Stimulated activated CD4-positive, alpha-beta T cell treated with anti-CD3 and anti-CD28 coated beads, Interleukin-4, amount 100 ng/mL, for 4 hours (primary cell): ENCODE measurements around the gene DEUP1.
A peak's percentile ranks its signal among the peaks of the same experiment; 100 is the strongest.
"Not testable (repeated sequence)": the region's sequence is repeated elsewhere in the genome, so short reads cannot be mapped to it uniquely, and the experiment has no call there.

Experiments
- DNase-seq, 2 experiments: peaks; one replicate each; pipeline ENCODE4 v3.0.0-alpha.2; 2020

DEUP1 gene

GRCh38 chr11:93330446-93330984 is at the start of gene DEUP1:
TSS of gene DEUP1 (plus strand) at chr11:93330742. CDS start at chr11:93332260, 1,518 bp downstream.
- peak in 1 of 2 experiments; percentile 1 for DNase-seq

GRCh38 chr11:93285430-93285829 is 45.1 kb upstream of the DEUP1 start:
- DNase-seq = no peak

- DNase-seq = no peak
Measured at GRCh38 chr11:93287434-93287833, 43.1 kb upstream of the DEUP1 start.

- no peak for DNase-seq
Measured at GRCh38 chr11:93288079-93288478, 42.5 kb upstream of the DEUP1 start.

GRCh38 chr11:93288767-93289166 is 41.8 kb upstream of the DEUP1 start:
- no peak for DNase-seq

- no peak for DNase-seq
Measured at GRCh38 chr11:93289782-93290463, 40.6 kb upstream of the DEUP1 start.

- no peak for DNase-seq
Measured at GRCh38 chr11:93291110-93291509, 39.4 kb upstream of the DEUP1 start.

- no peak for DNase-seq
Measured at GRCh38 chr11:93291898-93292297, 38.6 kb upstream of the DEUP1 start.

- DNase-seq = no peak
Measured at GRCh38 chr11:93295921-93296575, 34.5 kb upstream of the DEUP1 start.

GRCh38 chr11:93303689-93304088 is 26.9 kb upstream of the DEUP1 start:
- DNase-seq = no peak

- not testable (repeated sequence) for DNase-seq
Measured at GRCh38 chr11:93314399-93314798, 16.1 kb upstream of the DEUP1 start.

- DNase-seq = no peak
Measured at GRCh38 chr11:93319224-93319839, 11.2 kb upstream of the DEUP1 start.

GRCh38 chr11:93320230-93320629 is 10.3 kb upstream of the DEUP1 start:
- no peak for DNase-seq

- DNase-seq = no peak
Measured at GRCh38 chr11:93322207-93322606, 8.3 kb upstream of the DEUP1 start.

- no peak for DNase-seq
Measured at GRCh38 chr11:93323747-93324146, 6.8 kb upstream of the DEUP1 start.

GRCh38 chr11:93324500-93324899 is 6.0 kb upstream of the DEUP1 start:
- DNase-seq = no peak

GRCh38 chr11:93326681-93327080 is 3.9 kb upstream of the DEUP1 start:
- DNase-seq = no peak

GRCh38 chr11:93329936-93330445 is 551 bp upstream of the DEUP1 start:
- no peak for DNase-seq

GRCh38 chr11:93340223-93340622 is 9.7 kb downstream of the DEUP1 start:
- DNase-seq = no peak

- DNase-seq = no peak
Measured at GRCh38 chr11:93344855-93345333, 14.4 kb downstream of the DEUP1 start.

- no peak for DNase-seq
Measured at GRCh38 chr11:93348930-93349329, 18.4 kb downstream of the DEUP1 start.

GRCh38 chr11:93350835-93351234 is 20.3 kb downstream of the DEUP1 start:
- no peak for DNase-seq

- no peak for DNase-seq
Measured at GRCh38 chr11:93359396-93359795, 28.9 kb downstream of the DEUP1 start.

GRCh38 chr11:93361435-93361834 is 30.9 kb downstream of the DEUP1 start:
- DNase-seq = no peak
